KMS-11 (cell line): Measurements from ENCODE around the gene MAMDC2.

Experiments
- H2AFZ ChIP-seq: fragments of 200-600 bp; sonication (generic); 2 replicates; pipeline ENCODE4 v1.6.1; 2016; ENCODE audit warnings: antibody characterized with exemption, mixed run types, low read depth
- H3K27ac ChIP-seq: fragments of 200-600 bp; sonication (generic); 2 replicates; pipeline ENCODE4 v1.6.1; 2016; ENCODE audit warnings: mild to moderate bottlenecking, mixed run types
- H3K27me3 ChIP-seq: fragments of 200-600 bp; sonication (generic); 2 replicates; pipeline ENCODE4 v1.6.1; 2017; ENCODE audit warnings: mild to moderate bottlenecking, low read depth, mixed run types, moderate library complexity; ENCODE audit not compliant: insufficient read depth
- H3K36me3 ChIP-seq: fragments of 200-600 bp; sonication (generic); 2 replicates; pipeline ENCODE4 v1.6.1; 2017; ENCODE audit warnings: mild to moderate bottlenecking, mixed run types; ENCODE audit not compliant: insufficient read depth
- H3K4me1 ChIP-seq: fragments of 200-600 bp; sonication (generic); 2 replicates; pipeline ENCODE4 v1.6.1; 2016; ENCODE audit warnings: mild to moderate bottlenecking, low read depth, mixed run types; ENCODE audit not compliant: poor library complexity, severe bottlenecking
- H3K4me2 ChIP-seq: fragments of 200-600 bp; sonication (generic); 2 replicates; pipeline ENCODE4 v1.7.0; 2016; ENCODE audit warnings: mild to moderate bottlenecking, mixed run types
- H3K4me3 ChIP-seq: fragments of 200-600 bp; sonication (generic); IDR thresholded peaks from 2 replicates; pipeline ENCODE4 v1.6.1; 2017; ENCODE audit warnings: low read depth, low read length, mixed read lengths; ENCODE audit not compliant: insufficient read depth
- H3K79me2 ChIP-seq: fragments of 200-600 bp; sonication (generic); 2 replicates; pipeline ENCODE4 v1.6.1; 2016; ENCODE audit warnings: low read depth, mixed run types; ENCODE audit not compliant: insufficient read depth
- H3K9ac ChIP-seq: fragments of 200-600 bp; sonication (generic); 2 replicates; pipeline ENCODE4 v1.6.1; 2016; ENCODE audit warnings: mild to moderate bottlenecking, mixed run types
- H4K20me1 ChIP-seq: fragments of 200-600 bp; sonication (generic); 2 replicates; pipeline ENCODE4 v1.6.1; 2016; ENCODE audit warnings: mild to moderate bottlenecking, mixed run types; ENCODE audit not compliant: insufficient read depth
- TF ChIP-seq, protein P1 (sequence below): fragments of 200-600 bp; sonication (generic); conservative IDR thresholded peaks from 2 replicates; pipeline ENCODE4 v1.6.1; 2017; ENCODE audit warnings: low read depth, mild to moderate bottlenecking, antibody characterized with exemption, low read length, moderate library complexity, mixed read lengths

MAMDC2 gene

GRCh38 chr9:70218767-70219166 lies 175.1 kb downstream of the MAMDC2 start:
- no peaks in the 10 kb centered on the region for H3K4me1 ChIP-seq
- H4K20me1 ChIP-seq = no peaks in the 10 kb centered on the region
- no peak overlapping the region for H2AFZ ChIP-seq
- H3K27me3 ChIP-seq = no peaks in the 10 kb centered on the region
- no peak overlapping the region for H3K9ac ChIP-seq
- no peaks in the 10 kb centered on the region for H3K36me3 ChIP-seq
- no peak overlapping the region for H3K4me3 ChIP-seq
- TF ChIP-seq, protein P1, sequence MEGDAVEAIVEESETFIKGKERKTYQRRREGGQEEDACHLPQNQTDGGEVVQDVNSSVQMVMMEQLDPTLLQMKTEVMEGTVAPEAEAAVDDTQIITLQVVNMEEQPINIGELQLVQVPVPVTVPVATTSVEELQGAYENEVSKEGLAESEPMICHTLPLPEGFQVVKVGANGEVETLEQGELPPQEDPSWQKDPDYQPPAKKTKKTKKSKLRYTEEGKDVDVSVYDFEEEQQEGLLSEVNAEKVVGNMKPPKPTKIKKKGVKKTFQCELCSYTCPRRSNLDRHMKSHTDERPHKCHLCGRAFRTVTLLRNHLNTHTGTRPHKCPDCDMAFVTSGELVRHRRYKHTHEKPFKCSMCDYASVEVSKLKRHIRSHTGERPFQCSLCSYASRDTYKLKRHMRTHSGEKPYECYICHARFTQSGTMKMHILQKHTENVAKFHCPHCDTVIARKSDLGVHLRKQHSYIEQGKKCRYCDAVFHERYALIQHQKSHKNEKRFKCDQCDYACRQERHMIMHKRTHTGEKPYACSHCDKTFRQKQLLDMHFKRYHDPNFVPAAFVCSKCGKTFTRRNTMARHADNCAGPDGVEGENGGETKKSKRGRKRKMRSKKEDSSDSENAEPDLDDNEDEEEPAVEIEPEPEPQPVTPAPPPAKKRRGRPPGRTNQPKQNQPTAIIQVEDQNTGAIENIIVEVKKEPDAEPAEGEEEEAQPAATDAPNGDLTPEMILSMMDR = no peak
- no peak overlapping the region for H3K4me2 ChIP-seq
- H3K79me2 ChIP-seq = no peaks in the 10 kb centered on the region
- no peak overlapping the region for H3K27ac ChIP-seq

DNA sequence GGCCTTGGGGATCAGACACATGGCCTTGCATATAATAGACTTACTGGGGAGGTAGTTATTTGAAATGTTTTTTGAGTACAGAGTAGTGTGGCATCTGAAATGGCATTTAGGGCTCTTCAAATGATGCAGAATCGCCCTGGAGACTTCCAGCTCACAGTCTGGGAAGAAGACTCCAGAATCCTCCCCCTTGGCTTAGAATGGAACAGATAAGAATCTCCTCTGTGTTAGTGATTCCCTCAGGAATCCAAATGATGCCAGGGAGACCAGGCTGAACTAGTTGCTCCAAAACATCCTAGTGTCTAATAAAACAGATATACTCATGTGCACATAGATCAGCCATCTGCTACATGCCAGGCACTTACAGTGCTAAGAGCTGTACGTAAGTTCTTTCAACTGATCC lies 176.6 kb downstream of the MAMDC2 start:
- H3K9ac ChIP-seq = no peak overlapping the region
- H3K27ac ChIP-seq = no peak overlapping the region
- no peak overlapping the region for H3K4me3 ChIP-seq
- H3K4me2 ChIP-seq = no peak overlapping the region
- no peak overlapping the region for H2AFZ ChIP-seq
- no peaks in the 10 kb centered on the region for H3K79me2 ChIP-seq
- H4K20me1 ChIP-seq = no peaks in the 10 kb centered on the region
- H3K27me3 ChIP-seq = no peaks in the 10 kb centered on the region
- TF ChIP-seq, protein P1 = no peak
- no peaks in the 10 kb centered on the region for H3K4me1 ChIP-seq
- H3K36me3 ChIP-seq = no peaks in the 10 kb centered on the region

DNA sequence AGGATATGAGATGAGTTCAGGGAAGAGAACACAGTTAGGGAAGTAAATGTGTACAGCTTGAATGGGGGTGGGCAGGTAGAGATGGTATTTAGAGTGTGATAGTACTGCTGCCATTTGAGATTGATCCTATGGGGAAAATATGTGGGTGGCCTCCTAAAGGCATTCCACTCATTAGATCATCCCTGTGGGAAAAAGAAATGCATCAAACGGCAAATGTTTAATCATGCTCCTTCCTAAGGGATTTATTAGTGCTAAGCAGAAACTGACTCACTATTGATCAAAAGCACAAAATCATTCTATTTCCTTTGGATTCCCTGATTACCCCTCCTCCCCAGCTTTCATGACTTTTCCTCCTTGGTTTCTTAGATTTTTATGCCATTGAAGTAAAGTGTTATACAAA lies 178.7 kb downstream of the MAMDC2 start:
- no peaks in the 10 kb centered on the region for H3K4me1 ChIP-seq
- H3K36me3 ChIP-seq = no peaks in the 10 kb centered on the region
- H3K4me3 ChIP-seq = no peak overlapping the region
- TF ChIP-seq, protein P1 = no peak
- H3K4me2 ChIP-seq = no peak overlapping the region
- H3K27me3 ChIP-seq = no peaks in the 10 kb centered on the region
- no peak overlapping the region for H3K9ac ChIP-seq
- H4K20me1 ChIP-seq = no peaks in the 10 kb centered on the region
- no peaks in the 10 kb centered on the region for H3K79me2 ChIP-seq
- no peak overlapping the region for H2AFZ ChIP-seq
- no peak overlapping the region for H3K27ac ChIP-seq

DNA sequence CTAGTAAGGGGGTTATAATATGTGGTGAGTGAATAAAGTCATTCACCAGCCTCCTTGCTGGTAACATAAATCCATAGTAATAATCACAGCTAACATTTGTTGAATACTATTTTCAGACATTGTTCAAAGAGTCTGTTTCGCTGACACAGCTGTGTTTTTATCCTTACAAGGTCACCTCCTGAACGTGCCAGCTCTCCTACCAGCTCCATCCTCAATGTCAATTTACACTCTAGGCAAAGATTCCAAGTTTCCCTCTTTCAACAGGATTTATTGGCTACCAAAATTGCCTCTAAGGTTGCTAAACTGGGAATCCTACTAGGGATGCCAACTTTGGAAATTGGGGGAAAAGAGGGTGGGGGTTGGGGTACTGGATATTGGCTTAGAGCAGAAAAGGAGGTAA lies 184.5 kb downstream of the MAMDC2 start:
- Histone ChIP-seq H3K4me1 (no peaks in the 10 kb centered on the region), H3K4me3 (no peak overlapping the region), H2AFZ (no peak overlapping the region), H3K27ac (no peak overlapping the region), H4K20me1 (no peaks in the 10 kb centered on the region), H3K79me2 (no peaks in the 10 kb centered on the region), H3K27me3 (no peaks in the 10 kb centered on the region), H3K4me2 (no peak overlapping the region), H3K9ac (no peak overlapping the region), H3K36me3 (no peaks in the 10 kb centered on the region)
- TF ChIP-seq, protein P1 = no peak
